Activated CD4-positive, alpha-beta memory T cell treated with anti-CD3 and anti-CD28 coated beads, Interleukin-2, amount 10 ng/mL, durations not matched to agents 7 days and 5 days (primary cell): ENCODE data around the gene MAOA. TPM values are rescaled to one million over a fixed set of nuclear protein-coding genes. Genes with fewer than 3 reads are reported as not detected.
A peak's percentile ranks its signal among the peaks of the same experiment; 100 is the strongest.
"Not testable (repeated sequence)": the region's sequence is repeated elsewhere in the genome, so short reads cannot be mapped to it uniquely, and the experiment has no call there.

Experiments
- CTCF ChIA-PET: fragments of 350-600 bp; sonication (Branson Sonifier 250); formaldehyde crosslinking; loops from one replicate; lab custom pipeline; 2021; ENCODE audit warnings: antibody characterized with exemption, inconsistent platforms; lab: Charles Lee
- POLR2A ChIA-PET: fragments of 350-600 bp; sonication (Branson Sonifier 250); formaldehyde crosslinking; loops from one replicate; lab custom pipeline; 2021; ENCODE audit warnings: antibody characterized with exemption; lab: Charles Lee
- DNase-seq: peaks from one replicate; pipeline ENCODE4 v3.0.0-alpha.2; 2020
- H3K27ac Mint-ChIP-seq: one replicate; pipeline ENCODE4 v1.8.0; 2021; ENCODE audit warnings: mild to moderate bottlenecking, mixed read lengths
- H3K27me3 Mint-ChIP-seq: one replicate; pipeline ENCODE4 v1.8.0; 2021; ENCODE audit warnings: mixed read lengths
- H3K36me3 Mint-ChIP-seq: one replicate; pipeline ENCODE4 v1.8.0; 2021; ENCODE audit warnings: low read depth, mixed read lengths
- H3K4me1 Mint-ChIP-seq: one replicate; pipeline ENCODE4 v1.8.0; 2021; ENCODE audit warnings: mixed read lengths
- H3K4me3 Mint-ChIP-seq: one replicate; pipeline ENCODE4 v1.8.0; 2021; ENCODE audit warnings: mild to moderate bottlenecking, mixed read lengths
- H3K9me3 Mint-ChIP-seq: one replicate; pipeline ENCODE4 v1.8.0; 2021; ENCODE audit warnings: mixed read lengths
- total RNA-seq, 2 experiments: library from RNA; stranded (reverse); gene quantifications; one replicate each; pipeline ENCODE4 v1.2.3, GENCODE V29; 2021

MAOA gene
- total RNA-seq: 1 to 10 TPM; 2.5 to 6.5 TPM

DNA sequence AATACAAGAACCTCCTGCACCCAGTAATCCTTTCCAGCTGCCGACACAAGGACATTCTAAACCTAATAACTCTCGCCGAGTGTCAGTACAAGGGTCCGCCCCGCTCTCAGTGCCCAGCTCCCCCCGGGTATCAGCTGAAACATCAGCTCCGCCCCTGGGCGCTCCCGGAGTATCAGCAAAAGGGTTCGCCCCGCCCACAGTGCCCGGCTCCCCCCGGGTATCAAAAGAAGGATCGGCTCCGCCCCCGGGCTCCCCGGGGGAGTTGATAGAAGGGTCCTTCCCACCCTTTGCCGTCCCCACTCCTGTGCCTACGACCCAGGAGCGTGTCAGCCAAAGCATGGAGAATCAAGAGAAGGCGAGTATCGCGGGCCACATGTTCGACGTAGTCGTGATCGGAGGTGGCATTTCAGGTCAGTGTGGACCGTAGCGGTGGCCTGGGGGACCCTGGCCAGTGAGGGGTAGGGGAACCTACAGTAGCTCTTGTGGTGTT is at the start of gene MAOA:
Gene MAOA (plus strand): TSS at position 295 of the 490 bp plus-strand sequence. CDS start 43 bp downstream, at position 338.
- Mint-ChIP-seq H3K4me3 (peak within 1 kb of the TSS; percentile 77), H3K36me3 (no peaks in the 10 kb centered on the region), H3K4me1 (peaks cover 10% of the 10 kb centered on the region), H3K9me3 (no peaks in the 10 kb centered on the region), H3K27me3 (no peaks in the 10 kb centered on the region), H3K27ac (peak within 1 kb of the TSS; percentile 59)
- ChIA-PET CTCF (no interaction called here), POLR2A (no interaction called here)
- peak; percentile 39 for DNase-seq

DNA sequence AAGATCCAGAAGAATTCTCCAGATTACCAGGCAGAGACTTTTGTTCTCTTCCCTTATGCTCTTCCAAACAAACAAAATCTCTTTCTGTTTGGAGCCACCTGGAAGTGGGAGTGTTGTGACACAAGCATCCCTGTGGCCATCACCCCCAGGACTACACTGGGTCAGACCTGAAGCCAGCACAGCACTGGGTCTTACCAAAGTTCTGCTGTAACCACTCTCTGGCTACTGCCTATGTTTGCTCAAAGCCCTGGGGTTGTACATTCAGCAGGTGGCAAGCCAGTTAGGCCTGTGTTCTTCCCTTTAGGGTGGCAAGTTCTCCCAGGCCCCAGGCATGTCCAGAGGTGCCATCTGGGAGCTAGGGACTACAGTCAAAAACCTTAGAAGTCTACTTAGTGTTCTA is 43.7 kb upstream of the MAOA start:
- no peaks in the 10 kb centered on the region for H3K27me3 Mint-ChIP-seq
- ChIA-PET CTCF (no interaction called here), POLR2A (no interaction called here)
- H3K4me3 Mint-ChIP-seq: no peak overlapping the region
- no peak overlapping the region for H3K27ac Mint-ChIP-seq
- peaks cover 4% of the 10 kb centered on the region for H3K9me3 Mint-ChIP-seq
- H3K4me1 Mint-ChIP-seq: no peaks in the 10 kb centered on the region
- no peaks in the 10 kb centered on the region for H3K36me3 Mint-ChIP-seq
- DNase-seq: no peak

DNA sequence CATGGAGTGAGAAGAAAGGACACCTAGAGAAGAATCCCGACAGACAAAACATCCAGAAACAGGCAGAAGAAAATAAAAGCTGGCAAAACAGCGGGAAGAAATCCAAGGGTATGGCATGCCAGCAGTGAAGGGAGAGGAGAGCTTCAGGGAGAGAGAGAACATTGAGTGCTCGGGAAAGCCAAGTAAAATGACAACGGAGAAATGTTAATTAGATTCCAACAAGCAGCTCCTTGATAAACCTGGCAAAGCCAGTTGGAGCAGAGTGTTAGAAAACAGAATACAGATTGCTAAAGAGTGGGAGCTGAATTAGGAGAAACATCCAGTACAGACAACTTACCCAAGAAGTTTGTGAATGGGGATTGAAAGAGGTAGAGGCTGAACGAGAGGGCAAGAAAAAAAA is 40.4 kb upstream of the MAOA start:
- H3K27me3 Mint-ChIP-seq: no peaks in the 10 kb centered on the region
- POLR2A ChIA-PET: no interaction called here

DNA sequence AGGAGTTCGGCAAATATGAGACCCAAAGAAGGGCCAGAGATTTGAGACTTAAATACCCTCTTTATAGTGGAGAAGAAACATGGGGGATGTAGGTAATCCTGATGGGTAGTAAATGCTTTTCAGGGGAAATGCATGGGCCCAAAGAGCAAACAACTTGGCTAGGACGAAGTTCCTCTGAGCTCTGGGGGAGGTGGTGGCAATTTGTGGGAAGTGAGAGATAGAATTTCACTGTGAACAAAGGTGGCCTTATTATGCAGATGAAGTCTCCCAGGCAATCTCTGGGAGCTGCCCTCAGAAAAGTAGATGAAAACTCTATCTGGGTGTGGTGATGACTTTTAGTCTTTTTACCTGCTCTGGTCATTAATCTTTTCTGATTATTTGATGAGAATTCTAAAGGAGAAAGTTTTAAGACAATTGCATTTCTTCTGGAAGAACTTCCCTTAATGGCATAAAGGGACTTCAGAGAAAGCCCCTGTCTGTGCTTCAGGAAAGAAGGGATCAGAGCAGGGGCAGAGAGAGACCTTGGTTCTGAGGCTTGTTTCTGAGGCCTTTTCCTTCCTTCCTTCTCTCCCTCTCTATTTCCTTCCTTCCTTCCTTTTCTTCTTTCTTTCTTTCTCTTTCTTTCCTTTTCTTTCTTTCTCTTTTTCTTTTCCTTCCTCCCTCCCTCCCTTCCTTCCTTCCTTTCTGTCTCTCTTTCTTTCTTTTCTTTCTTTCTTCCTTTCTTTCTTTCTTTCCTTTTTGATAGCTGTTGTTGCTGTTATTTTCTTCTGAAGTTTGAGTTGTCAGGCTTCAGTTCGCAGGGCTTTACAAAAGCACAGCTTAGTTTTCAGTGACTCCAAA is 37.5 kb upstream of the MAOA start:
- no peaks in the 10 kb centered on the region for H3K27me3 Mint-ChIP-seq
- ChIA-PET CTCF (no interaction called here), POLR2A (no interaction called here)
- peaks cover 4% of the 10 kb centered on the region for H3K9me3 Mint-ChIP-seq
- H3K27ac Mint-ChIP-seq: no peak overlapping the region
- peaks cover 4% of the 10 kb centered on the region for H3K36me3 Mint-ChIP-seq
- peaks cover 5% of the 10 kb centered on the region for H3K4me1 Mint-ChIP-seq
- DNase-seq: no peak
- no peak overlapping the region for H3K4me3 Mint-ChIP-seq

More for the DNA sequence above, 40.4 kb upstream of the MAOA start:
- DNase-seq: no peak
- H3K36me3 Mint-ChIP-seq: no peaks in the 10 kb centered on the region
- H3K4me1 Mint-ChIP-seq: no peaks in the 10 kb centered on the region
- no peak overlapping the region for H3K27ac Mint-ChIP-seq
- peaks cover 6% of the 10 kb centered on the region for H3K9me3 Mint-ChIP-seq
- no peak overlapping the region for H3K4me3 Mint-ChIP-seq
- CTCF ChIA-PET: no interaction called here

DNA sequence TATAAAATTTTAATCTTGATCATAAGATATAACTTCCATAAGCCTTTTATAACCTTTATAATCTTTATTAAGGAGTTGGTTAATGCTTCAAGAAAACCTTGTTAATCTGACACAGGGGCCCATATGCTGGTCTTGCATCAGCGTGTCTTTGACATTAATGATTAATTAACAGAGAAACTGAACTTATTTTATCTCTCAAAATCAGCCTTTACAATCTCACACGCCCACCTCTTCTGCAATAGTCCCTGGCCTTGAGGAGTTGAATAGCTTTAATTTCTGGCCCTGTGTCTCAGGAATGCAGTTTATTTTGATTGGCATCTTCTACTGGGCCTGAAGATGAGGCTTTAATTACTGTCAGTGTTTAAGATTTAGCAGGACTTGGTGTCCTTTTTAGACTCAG is 36.2 kb upstream of the MAOA start:
- H3K27me3 Mint-ChIP-seq, H3K36me3 Mint-ChIP-seq, H3K27ac Mint-ChIP-seq, POLR2A ChIA-PET, H3K4me1 Mint-ChIP-seq, CTCF ChIA-PET, H3K4me3 Mint-ChIP-seq, DNase-seq, H3K9me3 Mint-ChIP-seq: not testable (repeated sequence)

DNA sequence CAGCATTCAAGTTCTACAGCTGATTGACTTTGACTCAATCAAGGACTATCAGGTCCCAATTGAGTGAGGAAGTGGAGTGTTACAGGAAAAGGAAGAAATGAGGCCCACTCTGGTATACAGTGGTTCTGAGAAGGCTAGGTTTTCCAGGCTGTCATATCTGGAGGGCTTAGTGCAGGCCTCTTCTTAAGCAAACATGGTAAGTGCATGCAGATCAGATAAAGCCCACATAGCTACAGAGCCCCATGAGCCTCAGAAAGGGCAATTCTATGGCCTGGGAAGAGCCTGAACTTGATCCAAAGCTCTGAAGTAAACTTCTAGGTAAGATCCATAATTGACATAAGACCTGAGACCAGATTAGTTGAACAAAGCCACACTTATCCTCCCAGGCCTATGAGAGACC is 29.0 kb upstream of the MAOA start:
- Mint-ChIP-seq H3K36me3 (peaks cover 10% of the 10 kb centered on the region), H3K27me3 (no peaks in the 10 kb centered on the region), H3K27ac (no peak overlapping the region), H3K4me1 (peaks cover 17% of the 10 kb centered on the region), H3K9me3 (no peaks in the 10 kb centered on the region), H3K4me3 (no peak overlapping the region)
- ChIA-PET POLR2A (no interaction called here), CTCF (no interaction called here)
- no peak for DNase-seq

DNA sequence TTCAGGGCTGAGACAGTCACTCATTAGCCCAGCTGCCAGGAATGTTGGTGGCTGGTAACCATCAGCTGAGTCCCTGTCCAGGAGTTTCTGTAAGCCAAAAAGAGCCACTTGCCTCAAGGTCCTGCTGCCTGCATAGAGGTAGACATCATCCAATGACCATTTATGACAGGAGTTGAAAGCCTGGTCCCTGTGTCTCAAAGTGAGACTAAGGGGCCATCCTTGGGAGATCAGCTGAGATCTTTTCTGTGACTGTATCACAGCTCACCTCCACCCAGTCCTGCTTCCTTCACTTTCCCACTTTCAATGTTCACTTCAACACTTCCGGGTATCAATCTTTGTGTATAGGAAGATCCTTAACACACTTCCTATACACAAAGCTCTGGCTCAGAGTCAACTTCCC is 28.4 kb upstream of the MAOA start:
- H3K9me3 Mint-ChIP-seq: no peaks in the 10 kb centered on the region
- H3K36me3 Mint-ChIP-seq: peaks cover 10% of the 10 kb centered on the region
- no peak overlapping the region for H3K27ac Mint-ChIP-seq
- no peak for DNase-seq
- H3K4me1 Mint-ChIP-seq: peaks cover 17% of the 10 kb centered on the region
- ChIA-PET POLR2A (no interaction called here), CTCF (no interaction called here)
- no peak overlapping the region for H3K4me3 Mint-ChIP-seq
- no peaks in the 10 kb centered on the region for H3K27me3 Mint-ChIP-seq

DNA sequence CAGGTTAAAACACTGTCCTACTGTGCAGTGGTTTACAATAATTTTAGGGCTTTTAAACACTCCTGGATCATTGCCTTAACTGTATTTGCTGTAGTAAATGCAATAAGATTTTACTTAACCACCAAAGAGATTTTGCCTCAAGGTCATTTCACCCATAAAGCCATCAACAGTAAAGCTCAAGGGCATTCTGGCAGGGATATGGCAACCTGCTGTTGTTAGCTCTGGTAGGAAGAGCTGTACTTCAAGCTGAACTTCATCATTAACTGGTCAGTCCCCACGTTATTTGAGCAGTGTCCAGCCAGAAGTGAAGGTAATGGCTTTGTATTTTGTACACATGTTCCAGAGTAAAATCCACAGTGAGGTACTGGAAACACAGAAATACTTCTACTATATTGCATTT is 26.9 kb upstream of the MAOA start:
- H3K4me1 Mint-ChIP-seq: peaks cover 12% of the 10 kb centered on the region
- no peaks in the 10 kb centered on the region for H3K9me3 Mint-ChIP-seq
- H3K4me3 Mint-ChIP-seq: no peak overlapping the region
- CTCF ChIA-PET: no interaction called here
- H3K27ac Mint-ChIP-seq: no peak overlapping the region
- no peak for DNase-seq
- H3K27me3 Mint-ChIP-seq: no peaks in the 10 kb centered on the region
- POLR2A ChIA-PET: no interaction called here
- peaks cover 5% of the 10 kb centered on the region for H3K36me3 Mint-ChIP-seq

DNA sequence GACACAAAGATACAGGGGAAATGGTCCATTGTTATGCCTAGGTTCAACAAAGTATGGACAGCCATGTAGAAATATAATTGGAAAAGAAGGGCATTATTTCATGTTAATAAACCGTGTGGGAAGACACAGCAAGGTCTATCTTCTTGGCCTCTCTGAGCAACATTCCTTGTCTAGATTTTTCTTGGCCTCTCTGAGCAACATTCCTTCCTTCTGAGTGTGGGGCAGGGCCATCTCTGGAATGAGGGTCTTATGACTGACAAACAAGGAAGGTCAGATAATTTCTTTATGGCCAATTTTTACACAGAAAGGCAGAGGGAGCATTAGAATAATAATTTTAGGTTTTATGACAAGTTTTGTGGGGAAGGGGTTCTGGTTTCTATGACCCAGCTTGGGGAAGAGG is 24.3 kb upstream of the MAOA start:
- no peak overlapping the region for H3K4me3 Mint-ChIP-seq
- no peak overlapping the region for H3K27ac Mint-ChIP-seq
- peaks cover 11% of the 10 kb centered on the region for H3K4me1 Mint-ChIP-seq
- no peak for DNase-seq
- H3K27me3 Mint-ChIP-seq: no peaks in the 10 kb centered on the region
- peaks cover 3% of the 10 kb centered on the region for H3K36me3 Mint-ChIP-seq
- H3K9me3 Mint-ChIP-seq: no peaks in the 10 kb centered on the region
- ChIA-PET POLR2A (no interaction called here), CTCF (no interaction called here)

DNA sequence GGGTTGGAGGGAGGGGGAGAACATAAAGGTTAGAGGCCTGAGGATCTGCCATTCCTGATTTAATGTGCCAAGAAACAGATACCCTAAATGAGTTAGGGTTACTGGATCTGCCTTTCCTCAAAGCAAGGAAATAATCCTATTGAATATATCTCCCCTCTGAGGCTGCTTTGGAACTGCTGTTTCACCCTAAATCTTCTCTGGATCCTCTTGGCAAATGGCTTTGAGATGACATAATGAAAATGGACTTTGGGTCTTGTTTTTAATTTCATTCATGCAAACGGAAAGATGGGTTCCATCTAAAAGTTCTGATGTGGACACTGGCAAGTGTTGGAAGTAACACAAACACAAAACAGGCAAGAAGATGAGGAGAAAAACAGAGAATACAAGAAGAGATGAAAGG is 23.0 kb upstream of the MAOA start:
- POLR2A ChIA-PET: no interaction called here

DNA sequence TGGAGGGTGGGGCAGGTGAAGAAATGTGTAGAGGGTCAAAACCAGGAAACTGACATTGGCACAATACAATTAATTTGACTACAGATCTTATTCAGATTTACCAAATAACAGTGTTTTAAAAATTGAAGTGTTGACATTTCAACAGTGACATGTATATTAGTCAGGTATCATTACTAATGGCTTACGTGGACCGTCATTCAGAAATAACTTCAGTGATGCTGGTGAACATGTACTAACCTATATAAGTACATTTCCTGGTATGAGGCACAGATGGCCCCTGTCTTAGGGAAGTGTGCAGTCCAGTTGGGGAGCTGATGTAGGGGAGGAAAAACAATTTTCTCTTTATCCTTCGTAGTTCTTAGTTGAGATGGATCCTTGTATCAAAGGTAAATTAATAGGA is 22.3 kb upstream of the MAOA start:
- no peak overlapping the region for H3K4me3 Mint-ChIP-seq
- H3K27me3 Mint-ChIP-seq: peaks cover 1% of the 10 kb centered on the region
- ChIA-PET POLR2A (no interaction called here), CTCF (no interaction called here)
- no peak overlapping the region for H3K27ac Mint-ChIP-seq
- no peak for DNase-seq
- no peaks in the 10 kb centered on the region for H3K4me1 Mint-ChIP-seq
- H3K36me3 Mint-ChIP-seq: no peaks in the 10 kb centered on the region
- no peaks in the 10 kb centered on the region for H3K9me3 Mint-ChIP-seq

More for the DNA sequence above, 23.0 kb upstream of the MAOA start:
- Mint-ChIP-seq H3K9me3 (no peaks in the 10 kb centered on the region), H3K27me3 (peaks cover under 1% of the 10 kb centered on the region), H3K4me1 (no peaks in the 10 kb centered on the region), H3K4me3 (no peak overlapping the region), H3K36me3 (no peaks in the 10 kb centered on the region), H3K27ac (no peak overlapping the region)
- CTCF ChIA-PET: no interaction called here
- DNase-seq: no peak

DNA sequence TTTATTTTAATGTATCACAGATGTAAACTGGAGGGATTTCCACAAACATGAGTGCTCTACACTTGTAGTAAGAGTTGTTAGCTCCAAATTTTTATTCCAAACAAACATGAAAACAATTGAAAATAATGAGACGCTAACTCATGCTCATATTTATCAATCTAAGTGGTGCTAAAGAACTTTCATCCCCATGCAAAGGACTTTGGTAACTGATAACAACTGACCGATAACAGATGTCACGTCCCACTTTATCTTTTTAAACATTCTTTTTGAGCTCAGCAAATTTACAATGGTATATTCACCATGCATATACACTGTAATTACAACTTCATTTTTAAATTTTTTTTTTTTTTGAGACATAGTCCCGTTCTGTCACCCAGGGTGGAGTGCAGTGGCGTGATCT is 15.6 kb upstream of the MAOA start:
- no peak for DNase-seq
- Mint-ChIP-seq H3K27me3 (peaks cover 1% of the 10 kb centered on the region), H3K27ac (no peak overlapping the region), H3K9me3 (no peaks in the 10 kb centered on the region), H3K36me3 (no peaks in the 10 kb centered on the region), H3K4me1 (peaks cover 7% of the 10 kb centered on the region), H3K4me3 (no peak overlapping the region)
- ChIA-PET CTCF (no interaction called here), POLR2A (no interaction called here)

DNA sequence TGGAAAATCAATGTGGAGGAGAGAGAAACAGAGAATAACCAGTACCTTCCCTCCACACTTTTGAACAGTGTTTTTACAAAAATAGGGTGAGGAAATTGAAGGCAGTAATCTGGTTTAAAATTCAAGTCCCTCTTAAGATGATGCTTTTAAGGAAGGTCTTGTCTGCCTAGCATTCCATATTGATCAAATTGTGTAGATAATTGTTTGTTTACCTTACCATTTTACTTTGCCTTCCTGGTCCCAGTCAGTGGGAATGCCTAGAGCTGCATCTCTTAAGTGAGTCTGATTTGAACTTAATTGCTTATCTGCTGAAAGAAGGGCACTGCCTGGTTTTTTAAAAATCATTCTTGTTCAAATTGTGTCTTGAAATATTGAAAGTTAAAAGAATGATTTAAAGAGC is 14.4 kb upstream of the MAOA start:
- no peaks in the 10 kb centered on the region for H3K36me3 Mint-ChIP-seq

DNA sequence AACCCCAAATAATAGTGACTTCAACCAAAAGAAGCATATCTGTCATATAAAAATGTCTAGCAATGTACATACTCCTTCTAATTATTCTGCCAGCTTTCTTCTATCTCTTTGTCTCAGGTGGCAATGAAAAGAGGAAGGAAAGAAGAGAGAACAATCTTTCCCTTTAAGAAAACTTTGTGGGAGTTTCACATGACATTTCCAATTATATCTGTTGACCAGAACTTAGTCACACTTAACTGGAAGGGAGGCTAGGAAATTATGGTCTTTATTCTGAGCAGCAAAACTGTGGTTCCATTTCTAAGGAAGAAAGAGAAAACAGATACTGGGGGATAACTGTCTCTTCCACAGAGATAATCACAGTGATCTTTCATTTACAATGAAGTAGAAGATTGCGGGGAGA is 12.9 kb upstream of the MAOA start:
- Mint-ChIP-seq H3K4me3 (no peak overlapping the region), H3K9me3 (no peaks in the 10 kb centered on the region), H3K27me3 (no peaks in the 10 kb centered on the region), H3K27ac (peak overlapping the region; percentile 28), H3K36me3 (no peaks in the 10 kb centered on the region), H3K4me1 (peaks cover 7% of the 10 kb centered on the region)
- DNase-seq: no peak
- POLR2A ChIA-PET: no interaction called here
- CTCF ChIA-PET: no interaction called here

More for the DNA sequence above, 14.4 kb upstream of the MAOA start:
- ChIA-PET POLR2A (no interaction called here), CTCF (no interaction called here)
- DNase-seq: no peak
- Mint-ChIP-seq H3K27ac (no peak overlapping the region), H3K4me1 (peaks cover 7% of the 10 kb centered on the region), H3K4me3 (no peak overlapping the region), H3K9me3 (no peaks in the 10 kb centered on the region), H3K27me3 (peaks cover 1% of the 10 kb centered on the region)
